Mesothelial cell of epicardium (in vitro differentiated cells): ENCODE measurements around the gene RNASEH2B. TPM values are rescaled to one million over a fixed set of nuclear protein-coding genes. Genes with fewer than 3 reads are reported as not detected.

ENCODE experiments used
- DNase-seq, 2 experiments: peaks; one replicate each; pipeline ENCODE4 v3.0.0; 2021; ENCODE audit warnings: low spot score in 2 of 2; ENCODE audit not compliant: unreplicated experiment in 2 of 2
- H3K27ac Mint-ChIP-seq: 2 replicates; pipeline ENCODE4 v1.8.0; 2021; ENCODE audit warnings: mixed read lengths
- H3K27me3 Mint-ChIP-seq: 2 replicates; pipeline ENCODE4 v1.8.0; 2021; ENCODE audit warnings: low read depth, mixed read lengths
- H3K36me3 Mint-ChIP-seq: 2 replicates; pipeline ENCODE4 v1.8.0; 2021; ENCODE audit warnings: mixed read lengths
- H3K4me1 Mint-ChIP-seq: 2 replicates; pipeline ENCODE4 v1.8.0; 2021; ENCODE audit warnings: mixed read lengths
- H3K4me3 Mint-ChIP-seq: 2 replicates; pipeline ENCODE4 v1.8.0; 2021; ENCODE audit warnings: mild to moderate bottlenecking, moderate library complexity, mixed read lengths
- H3K9me3 Mint-ChIP-seq: 2 replicates; pipeline ENCODE4 v1.8.0; 2021; ENCODE audit warnings: mixed read lengths
- CTCF ChIP-seq: fragments of 200-600 bp; sonication (generic); IDR thresholded peaks from one replicate; pipeline ENCODE4 v1.5.0; 2021; ENCODE audit warnings: antibody characterized with exemption; ENCODE audit not compliant: unreplicated experiment
- total RNA-seq: library from RNA; stranded (reverse); gene quantifications from 3 replicates; pipeline ENCODE4 v1.2.1, GENCODE V29; 2021

The RNASEH2B gene
- total RNA-seq, 1 donor from 2014 or later: 47.4 TPM

- Mint-ChIP-seq H3K9me3 (no peaks in the 10 kb centered on the region), H3K27me3 (no peaks in the 10 kb centered on the region), H3K36me3 (no peaks in the 10 kb centered on the region), H3K4me1 (peaks cover 5% of the 10 kb centered on the region), H3K4me3 (no peak overlapping the region), H3K27ac (no peak overlapping the region)
- no peak for DNase-seq
- TF ChIP-seq CTCF: no peak
Measured at GRCh38 chr13:50905256-50905655, 4.3 kb upstream of the RNASEH2B start.

GRCh38 chr13:50907781-50908180 is 1.8 kb upstream of the RNASEH2B start:
- H3K4me3 Mint-ChIP-seq: no peak overlapping the region

GRCh38 chr13:50908371-50908770 is 1.2 kb upstream of the RNASEH2B start:
- TF ChIP-seq CTCF: no peak
- Mint-ChIP-seq H3K36me3 (no peaks in the 10 kb centered on the region), H3K4me1 (peaks cover 21% of the 10 kb centered on the region), H3K27me3 (no peaks in the 10 kb centered on the region), H3K9me3 (no peaks in the 10 kb centered on the region), H3K4me3 (peak overlapping the region; percentile 22), H3K27ac (no peak overlapping the region)
- DNase-seq: no peak

More at GRCh38 chr13:50907781-50908180, 1.8 kb upstream of the RNASEH2B start:
- no peak for DNase-seq
- peaks cover 21% of the 10 kb centered on the region for H3K4me1 Mint-ChIP-seq
- no peaks in the 10 kb centered on the region for H3K9me3 Mint-ChIP-seq
- H3K27ac Mint-ChIP-seq: no peak overlapping the region
- TF ChIP-seq CTCF: no peak
- H3K27me3 Mint-ChIP-seq: no peaks in the 10 kb centered on the region
- H3K36me3 Mint-ChIP-seq: no peaks in the 10 kb centered on the region

GRCh38 chr13:50910485-50910805 is 854 bp downstream of the RNASEH2B start:
- peak overlapping the region; percentile 80 for H3K4me3 Mint-ChIP-seq
- DNase-seq: peak in 1 of 2 experiments; percentile 42
- H3K9me3 Mint-ChIP-seq: no peaks in the 10 kb centered on the region
- peaks cover 21% of the 10 kb centered on the region for H3K4me1 Mint-ChIP-seq
- H3K36me3 Mint-ChIP-seq: no peaks in the 10 kb centered on the region
- H3K27me3 Mint-ChIP-seq: no peaks in the 10 kb centered on the region
- no peak for TF ChIP-seq CTCF
- peak overlapping the region; percentile 90 for H3K27ac Mint-ChIP-seq

GRCh38 chr13:50911081-50911631 is 1.6 kb downstream of the RNASEH2B start:
- Mint-ChIP-seq H3K36me3 (no peaks in the 10 kb centered on the region), H3K4me3 (peak overlapping the region; percentile 80), H3K27me3 (no peaks in the 10 kb centered on the region), H3K27ac (peak overlapping the region; percentile 90), H3K9me3 (no peaks in the 10 kb centered on the region), H3K4me1 (peaks cover 21% of the 10 kb centered on the region)
- no peak for DNase-seq
- TF ChIP-seq CTCF: no peak
